Activated CD4-positive, alpha-beta T cell treated with anti-CD3 and anti-CD28 coated beads, Interleukin-2, amount 50 U/mL, for 48 hours (primary cell): ENCODE data around the gene CLCN2.

Experiments used
- DNase-seq, 2 experiments: peaks; one replicate each; pipeline ENCODE4 v3.0.0-alpha.2; 2020

The CLCN2 gene

GRCh38 chr3:184321666-184322065, 39.7 kb downstream of the CLCN2 start:
- DNase-seq: no peak

GRCh38 chr3:184320104-184320445, 41.3 kb downstream of the CLCN2 start:
- DNase-seq: peak; percentile 57 to 66

- no peak for DNase-seq
Measured at GRCh38 chr3:184317201-184317600, 44.2 kb downstream of the CLCN2 start.

- DNase-seq: no peak
Measured at GRCh38 chr3:184316792-184317191, 44.6 kb downstream of the CLCN2 start.

- DNase-seq: no peak
Measured at GRCh38 chr3:184315871-184316661, 45.3 kb downstream of the CLCN2 start.

GRCh38 chr3:184315543-184315867, 45.9 kb downstream of the CLCN2 start:
- DNase-seq: no peak

- peak; percentile 43 to 49 for DNase-seq
Measured at GRCh38 chr3:184314700-184315542, 46.5 kb downstream of the CLCN2 start.

GRCh38 chr3:184314363-184314699, 47.1 kb downstream of the CLCN2 start, which contains the start of gene EIF4G1:
Gene EIF4G1 (plus strand): TSS chr3:184314606. CDS start chr3:184315797, 1,191 bp downstream.
- peak; percentile 93 to 94 for DNase-seq

- no peak for DNase-seq
Measured at GRCh38 chr3:184311633-184312032, 49.8 kb downstream of the CLCN2 start.

GRCh38 chr3:184308744-184309143, 52.7 kb downstream of the CLCN2 start:
- DNase-seq: no peak

- no peak for DNase-seq
Measured at GRCh38 chr3:184307915-184308314, 53.5 kb downstream of the CLCN2 start.

- no peak for DNase-seq
Measured at GRCh38 chr3:184306341-184306972, 54.9 kb downstream of the CLCN2 start.

GRCh38 chr3:184305577-184305976, 55.8 kb downstream of the CLCN2 start:
- no peak for DNase-seq

- no peak for DNase-seq
Measured at GRCh38 chr3:184300378-184300720, 61.1 kb downstream of the CLCN2 start.

GRCh38 chr3:184299488-184300377, 61.7 kb downstream of the CLCN2 start:
- no peak for DNase-seq

- DNase-seq: peak; percentile 98 to 99
Measured at GRCh38 chr3:184298759-184299487, 62.5 kb downstream of the CLCN2 start, which contains the start of gene PSMD2. Gene PSMD2 (plus strand): TSS chr3:184299241. CDS start chr3:184299267, 26 bp downstream.

GRCh38 chr3:184296616-184297015, 64.8 kb downstream of the CLCN2 start:
- no peak for DNase-seq
